Epithelial cell of proximal tubule (primary cell): ENCODE measurements around the gene FRYL. TPM values are rescaled to one million over a fixed set of nuclear protein-coding genes. Genes with fewer than 3 reads are reported as not detected.
"Not testable (repeated sequence)": the region's sequence is repeated elsewhere in the genome, so short reads cannot be mapped to it uniquely, and the experiment has no call there.

Experiments
- DNase-seq: peaks from one replicate; pipeline ENCODE4 v3.0.0-alpha.2; 2011; ENCODE audit warnings: low read depth
- H3K4me3 ChIP-seq: 2 replicates; pipeline ENCODE4 v1.5.1; 2011; ENCODE audit warnings: low read depth, mild to moderate bottlenecking, low read length
- total RNA-seq: library from RNA; depleted of rRNA; stranded (reverse); fragments of >200 nt; gene quantifications from 2 replicates; pipeline ENCODE4 v1.2.3, GENCODE V29; 2015
- TF ChIP-seq, protein P1 (sequence below): conservative IDR thresholded peaks from 2 replicates; pipeline ENCODE4 v1.5.1; 2012; ENCODE audit warnings: low read depth, mild to moderate bottlenecking, low read length

The FRYL gene
- total RNA-seq, 1 donor from 2014 or later: 22.5 TPM

DNA sequence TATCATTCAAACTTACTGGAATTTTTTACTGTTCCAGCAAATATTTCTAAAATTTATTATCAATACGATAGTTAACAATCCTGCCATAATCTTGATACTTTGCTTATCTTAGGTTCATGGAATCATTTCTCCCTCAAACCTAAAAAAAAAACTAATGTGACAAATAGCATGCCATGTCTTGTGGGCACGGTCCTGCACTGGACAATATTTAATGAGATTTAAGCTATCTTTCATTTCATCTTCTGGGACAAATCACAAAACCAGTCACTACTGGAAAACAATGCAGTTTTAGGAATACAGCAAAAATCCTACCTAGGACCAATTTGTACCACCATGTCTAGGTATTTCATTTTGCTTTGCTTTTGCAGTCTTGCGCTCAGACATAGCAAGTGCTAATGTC, 93.7 kb downstream of the FRYL start:
- H3K4me3 ChIP-seq: no peak overlapping the region
- DNase-seq: no peak
- TF ChIP-seq, protein P1, sequence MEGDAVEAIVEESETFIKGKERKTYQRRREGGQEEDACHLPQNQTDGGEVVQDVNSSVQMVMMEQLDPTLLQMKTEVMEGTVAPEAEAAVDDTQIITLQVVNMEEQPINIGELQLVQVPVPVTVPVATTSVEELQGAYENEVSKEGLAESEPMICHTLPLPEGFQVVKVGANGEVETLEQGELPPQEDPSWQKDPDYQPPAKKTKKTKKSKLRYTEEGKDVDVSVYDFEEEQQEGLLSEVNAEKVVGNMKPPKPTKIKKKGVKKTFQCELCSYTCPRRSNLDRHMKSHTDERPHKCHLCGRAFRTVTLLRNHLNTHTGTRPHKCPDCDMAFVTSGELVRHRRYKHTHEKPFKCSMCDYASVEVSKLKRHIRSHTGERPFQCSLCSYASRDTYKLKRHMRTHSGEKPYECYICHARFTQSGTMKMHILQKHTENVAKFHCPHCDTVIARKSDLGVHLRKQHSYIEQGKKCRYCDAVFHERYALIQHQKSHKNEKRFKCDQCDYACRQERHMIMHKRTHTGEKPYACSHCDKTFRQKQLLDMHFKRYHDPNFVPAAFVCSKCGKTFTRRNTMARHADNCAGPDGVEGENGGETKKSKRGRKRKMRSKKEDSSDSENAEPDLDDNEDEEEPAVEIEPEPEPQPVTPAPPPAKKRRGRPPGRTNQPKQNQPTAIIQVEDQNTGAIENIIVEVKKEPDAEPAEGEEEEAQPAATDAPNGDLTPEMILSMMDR: no peak

GRCh38 chr4:48683784-48684666, 96.1 kb downstream of the FRYL start:
- TF ChIP-seq, protein P1: no peak
- no peak overlapping the region for H3K4me3 ChIP-seq
- no peak for DNase-seq

- H3K4me3 ChIP-seq, DNase-seq: not testable (repeated sequence)
Measured at GRCh38 chr4:48682870-48683269, 97.2 kb downstream of the FRYL start.

- H3K4me3 ChIP-seq: no peak overlapping the region
- TF ChIP-seq, protein P1: peak; percentile 61
- no peak for DNase-seq
Measured at GRCh38 chr4:48681856-48682255, 98.2 kb downstream of the FRYL start.

GRCh38 chr4:48680848-48681568, 99.1 kb downstream of the FRYL start:
- TF ChIP-seq, protein P1: no peak
- no peak for DNase-seq
- no peak overlapping the region for H3K4me3 ChIP-seq

DNA sequence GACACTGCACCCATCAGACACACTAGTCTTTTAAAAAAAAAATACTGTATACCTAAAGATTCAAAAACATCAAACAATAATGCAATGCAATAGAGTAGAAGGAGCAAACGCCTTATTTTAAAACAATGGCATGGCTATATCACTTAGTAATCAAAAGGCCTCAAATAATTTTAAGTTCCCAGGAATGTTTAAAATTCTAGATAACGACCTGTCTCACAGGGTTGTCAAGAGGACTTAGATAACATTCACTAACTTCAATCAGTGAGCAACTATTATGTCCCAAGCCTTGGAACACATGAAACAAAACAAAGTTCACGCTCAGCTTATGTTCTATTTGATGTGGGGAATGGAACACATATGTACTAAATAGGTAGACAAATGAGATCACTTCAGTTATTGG, 106.5 kb downstream of the FRYL start:
- TF ChIP-seq, protein P1: no peak
- H3K4me3 ChIP-seq: no peak overlapping the region
- DNase-seq: no peak

DNA sequence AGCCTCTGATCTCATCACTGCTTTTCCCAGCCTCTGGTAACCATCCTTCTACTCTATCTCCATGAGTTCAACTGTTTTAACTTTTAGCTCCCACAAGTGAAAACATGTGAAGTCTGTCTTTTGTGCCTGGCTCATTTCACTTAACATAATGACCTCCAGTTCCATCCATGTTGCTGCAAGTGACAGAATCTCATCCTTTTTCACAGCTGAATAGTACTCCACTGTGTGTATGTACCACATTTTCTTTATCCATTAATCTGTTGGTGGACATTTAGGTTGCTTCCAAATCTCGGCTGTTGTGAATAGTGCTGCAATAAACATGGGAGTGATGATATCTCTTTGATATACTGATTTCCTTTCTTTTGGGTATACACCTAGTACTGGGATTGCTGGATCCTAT, 109.5 kb downstream of the FRYL start:
- DNase-seq: no peak
- H3K4me3 ChIP-seq: no peak overlapping the region
- TF ChIP-seq, protein P1: no peak
